Mucosa of descending colon (tissue), 3 donors: ENCODE results near the gene DAO. TPM values are rescaled to one million over a fixed set of nuclear protein-coding genes. Genes with fewer than 3 reads are reported as not detected.

ENCODE experiments used
- ATAC-seq: fragments of 200-7000 bp; cut with Tn5 transposase; one replicate; pipeline ENCODE4 v1.9.1; 2020; ENCODE audit warnings: mild to moderate bottlenecking, moderate library complexity
- DNase-seq, 3 donors: peaks; one replicate each; pipeline ENCODE4 v3.0.0-alpha.2; 2020
- H3K36me3 ChIP-seq: fragments of 200-600 bp; one replicate; pipeline ENCODE4 v1.8.0; 2021; ENCODE audit warnings: low read depth, mild to moderate bottlenecking
- H3K4me1 ChIP-seq: fragments of 200-600 bp; one replicate; pipeline ENCODE4 v1.8.0; 2021; ENCODE audit warnings: low read depth, mild to moderate bottlenecking
- H3K4me3 ChIP-seq: fragments of 200-600 bp; one replicate; pipeline ENCODE4 v1.8.0; 2021; ENCODE audit warnings: mild to moderate bottlenecking
- H3K9me3 ChIP-seq: fragments of 200-600 bp; one replicate; pipeline ENCODE4 v1.8.0; 2021; ENCODE audit warnings: mild to moderate bottlenecking
- CTCF ChIP-seq: fragments of 200-600 bp; IDR thresholded peaks from one replicate; pipeline ENCODE4 v1.8.0; 2022; ENCODE audit warnings: antibody characterized with exemption, mild to moderate bottlenecking
- intact Hi-C, 2 donors: fragments of 100-400 bp; cut with DNase I in 1 of 2; cut with micrococcal nuclease in 1 of 2; formaldehyde crosslinking; loops; one replicate each; pipeline versions ENCODE4 v1.11.0 to v1.11.1; 2022; cut with DNase I, micrococcal nuclease
- total RNA-seq, 3 donors: library from RNA; stranded (reverse); fragmentation: NEBNext Ultra II Directional in 2 of 3; extraction: Animal tissue kit (Norgen Biotek cat#: 25700) in 2 of 3; gene quantifications; one replicate each; pipeline versions ENCODE4 v1.2.1 to v1.2.4, GENCODE V29; 2021 to 2023
- donor health status: DM: no; HTN: no; CAD: no; lungs with moderate emphysema.
- donor health status: DM: no; HTN: no; CAD: no.
- donor health status: DM: no; HTN: yes; CAD: no.

DAO gene
- total RNA-seq, 3 donors from 2014 or later, result 0.79 to 4.8 (median 3.0) TPM

DNA sequence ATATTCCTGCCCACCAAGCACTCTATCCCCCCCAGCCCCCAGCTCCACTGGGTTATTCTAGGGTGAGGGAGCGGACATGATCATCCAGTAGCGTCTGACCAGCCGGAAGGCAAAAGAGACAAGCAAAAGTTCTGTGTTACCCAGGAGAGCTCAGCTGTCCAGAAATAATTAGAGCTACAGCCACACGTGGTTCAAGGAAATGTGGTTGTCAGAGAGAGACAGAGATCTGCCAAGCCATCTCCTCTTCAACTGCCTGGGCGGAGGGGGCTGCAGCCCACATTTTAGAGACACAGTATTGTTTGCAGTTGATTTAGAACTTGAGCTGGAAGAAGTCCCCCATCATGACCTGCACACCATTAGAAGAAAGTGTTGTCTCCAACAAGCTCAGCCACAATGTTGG lies 30.4 kb downstream of the DAO start:
- TF ChIP-seq CTCF, result no peak
- no peaks in the 10 kb centered on the region for H3K9me3 ChIP-seq
- no peak overlapping the region for H3K4me3 ChIP-seq
- intact Hi-C loops, result no loop called here
- ATAC-seq, result no peak
- no peaks in the 10 kb centered on the region for H3K4me1 ChIP-seq
- no peaks in the 10 kb centered on the region for H3K36me3 ChIP-seq
- DNase-seq, result no peak

- H3K4me3 ChIP-seq, result no peak overlapping the region
- DNase-seq, result no peak
- no peaks in the 10 kb centered on the region for H3K9me3 ChIP-seq
- H3K4me1 ChIP-seq, result no peaks in the 10 kb centered on the region
- TF ChIP-seq CTCF, result no peak
- intact Hi-C loops, result no loop called here
- H3K36me3 ChIP-seq, result no peaks in the 10 kb centered on the region
- ATAC-seq, result peak; percentile 23
These were observed 32.0 kb downstream of the DAO start for GRCh38 chr12:108911915-108912314.

GRCh38 chr12:108912361-108912760 lies 32.5 kb downstream of the DAO start:
- ATAC-seq, result no peak
- no peak for TF ChIP-seq CTCF
- intact Hi-C loops, result no loop called here

GRCh38 chr12:108914121-108914531 lies 34.2 kb downstream of the DAO start:
- H3K4me1 ChIP-seq, result no peaks in the 10 kb centered on the region
- DNase-seq, result no peak
- no peak for ATAC-seq
- no peaks in the 10 kb centered on the region for H3K36me3 ChIP-seq
- H3K4me3 ChIP-seq, result no peak overlapping the region
- intact Hi-C loops, result no loop called here
- TF ChIP-seq CTCF, result no peak
- no peaks in the 10 kb centered on the region for H3K9me3 ChIP-seq

More at GRCh38 chr12:108912361-108912760, 32.5 kb downstream of the DAO start:
- no peak for DNase-seq
- Histone ChIP-seq H3K9me3 (no peaks in the 10 kb centered on the region), H3K36me3 (no peaks in the 10 kb centered on the region), H3K4me3 (no peak overlapping the region), H3K4me1 (no peaks in the 10 kb centered on the region)

DNA sequence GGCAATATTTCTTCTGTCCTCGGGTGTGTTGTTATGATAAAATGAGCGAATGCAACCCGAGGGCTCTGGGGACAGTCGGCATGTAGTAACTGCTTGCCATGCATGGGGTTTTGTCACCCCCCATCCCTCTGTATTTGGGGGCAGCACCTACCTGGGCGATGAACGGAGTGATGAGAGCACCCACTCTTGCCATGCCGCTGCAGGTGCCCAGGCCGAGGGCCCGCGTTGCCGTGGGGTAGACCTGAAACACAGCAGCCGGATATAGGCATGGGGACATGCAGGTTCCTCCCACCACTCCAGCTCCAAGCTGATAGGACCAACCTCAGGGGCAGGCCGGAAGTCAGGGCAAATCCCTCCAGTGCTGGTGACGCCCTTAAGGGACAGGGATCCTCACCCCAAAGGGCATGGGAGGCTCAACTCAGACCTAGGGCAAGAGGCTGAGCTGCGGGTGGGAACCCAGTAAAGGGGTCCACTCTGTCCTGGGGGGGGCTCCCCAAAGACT lies 35.8 kb downstream of the DAO start:
- H3K9me3 ChIP-seq, result no peaks in the 10 kb centered on the region
- no peak for ATAC-seq
- H3K4me1 ChIP-seq, result no peaks in the 10 kb centered on the region
- DNase-seq, result no peak
- TF ChIP-seq CTCF, result no peak
- intact Hi-C loops, result no loop called here
- H3K4me3 ChIP-seq, result no peak overlapping the region
- H3K36me3 ChIP-seq, result no peaks in the 10 kb centered on the region

DNA sequence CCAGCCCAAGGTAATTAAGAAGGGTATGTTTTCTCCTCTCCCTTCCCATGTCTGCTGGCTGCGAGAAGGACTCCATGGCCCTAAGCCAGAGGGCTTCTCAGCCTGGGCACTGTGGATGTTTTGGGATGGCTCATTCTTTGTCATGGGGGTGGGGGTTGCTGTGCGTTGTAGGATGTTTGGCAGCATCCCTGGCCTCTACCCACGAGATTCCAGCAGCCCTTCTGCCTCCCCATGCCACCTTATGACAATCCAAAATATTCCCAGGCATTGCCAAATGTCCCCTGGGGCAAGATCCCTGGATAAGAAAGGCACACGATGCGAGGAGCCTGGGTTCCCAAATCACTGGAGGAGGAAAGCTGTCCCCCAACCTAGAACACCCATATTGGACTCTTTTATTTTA lies 36.4 kb downstream of the DAO start:
- H3K4me1 ChIP-seq, result no peaks in the 10 kb centered on the region
- H3K36me3 ChIP-seq, result no peaks in the 10 kb centered on the region
- no peak for ATAC-seq
- intact Hi-C loops, result no loop called here
- H3K9me3 ChIP-seq, result no peaks in the 10 kb centered on the region
- DNase-seq, result no peak
- H3K4me3 ChIP-seq, result no peak overlapping the region
- no peak for TF ChIP-seq CTCF
